Measurements from ENCODE around the gene CRYBB3. TPM values are rescaled to one million over a fixed set of nuclear protein-coding genes. Genes with fewer than 3 reads are reported as not detected.

CRYBB3 gene
- total and polyA plus RNA-seq, 2 of the 13 experiments (the other 11 are each of a cell fraction or from before 2014, with no cell fraction given), result 0.18 to 0.28 TPM

DNA sequence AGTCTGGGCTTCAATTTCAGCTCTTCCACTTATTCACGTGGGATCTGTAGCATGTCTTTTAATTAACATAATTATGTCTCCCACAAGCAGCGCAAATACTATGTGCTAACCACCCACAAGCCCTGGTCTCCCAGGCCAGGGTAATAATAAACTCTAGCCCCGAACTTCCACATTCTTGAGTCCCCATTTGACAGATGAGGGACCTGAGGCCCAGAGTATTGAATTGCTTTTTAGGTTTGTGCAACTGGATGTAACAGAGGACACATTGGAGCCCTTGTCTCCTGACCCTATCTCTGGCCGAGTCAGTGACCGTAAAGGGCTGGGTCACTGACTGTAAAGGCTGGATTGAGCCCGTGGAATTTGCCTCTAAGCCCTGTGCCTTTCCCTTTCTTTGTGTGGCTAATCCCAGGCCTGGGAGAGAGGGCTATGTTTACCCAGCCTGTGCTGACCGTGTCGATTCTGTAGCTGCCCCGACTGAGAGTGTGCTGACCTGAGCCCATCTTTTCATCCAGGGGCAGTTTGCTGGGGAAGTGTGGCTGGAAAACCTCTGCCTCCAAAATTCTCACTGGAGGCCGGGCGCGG is 23.7 kb downstream of the CRYBB3 start:
- WGBS (ENCODE audit: low lambda C conversion rate), result 15% methylated on average over 4 of the region's 12 CpGs
- no TSS peak for BruUV-seq (replicated peaks)
- TF ChIP-seq, protein P1, sequence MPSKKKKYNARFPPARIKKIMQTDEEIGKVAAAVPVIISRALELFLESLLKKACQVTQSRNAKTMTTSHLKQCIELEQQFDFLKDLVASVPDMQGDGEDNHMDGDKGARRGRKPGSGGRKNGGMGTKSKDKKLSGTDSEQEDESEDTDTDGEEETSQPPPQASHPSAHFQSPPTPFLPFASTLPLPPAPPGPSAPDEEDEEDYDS (CRISPR knock-in tag; IDR thresholded peaks at IDR 0.05), result no peak
- TF ChIP-seq MATR3 (CRISPR knock-in tag; IDR thresholded peaks at IDR 0.05) (no peak), ZBTB8A (CRISPR knock-in tag; IDR thresholded peaks at IDR 0.05; ENCODE audit: borderline replicate concordance, low read depth) (no peak), FOXA1 (IDR thresholded peaks at IDR 0.05) (no peak), FOXA1 (CRISPR knock-in tag; IDR thresholded peaks at IDR 0.05) (peak; percentile 66), ZSCAN21 (CRISPR knock-in tag; IDR thresholded peaks at IDR 0.05; ENCODE audit: borderline replicate concordance) (no peak), FOSL2 (CRISPR knock-in tag; IDR thresholded peaks at IDR 0.05) (no peak), SIX1 (CRISPR knock-in tag; IDR thresholded peaks at IDR 0.05; ENCODE audit: borderline replicate concordance) (no peak), ZNF737 (CRISPR knock-in tag; IDR thresholded peaks at IDR 0.05; ENCODE audit: borderline replicate concordance) (no peak), CC2D1A (CRISPR knock-in tag; IDR thresholded peaks at IDR 0.05) (no peak), XBP1 (CRISPR knock-in tag; IDR thresholded peaks at IDR 0.05) (no peak), NR2F2 (IDR thresholded peaks at IDR 0.05; ENCODE audit: borderline replicate concordance, low read depth) (no peak), ZBTB21 (CRISPR knock-in tag; IDR thresholded peaks at IDR 0.05) (no peak), ZNF224 (CRISPR knock-in tag; IDR thresholded peaks at IDR 0.05) (no peak), GATAD1 (CRISPR knock-in tag; IDR thresholded peaks at IDR 0.05) (no peak), TEAD3 (CRISPR knock-in tag; optimal IDR thresholded peaks at IDR 0.05; ENCODE audit: borderline replicate concordance) (peak; percentile 26)
- TF ChIP-seq, protein P2, sequence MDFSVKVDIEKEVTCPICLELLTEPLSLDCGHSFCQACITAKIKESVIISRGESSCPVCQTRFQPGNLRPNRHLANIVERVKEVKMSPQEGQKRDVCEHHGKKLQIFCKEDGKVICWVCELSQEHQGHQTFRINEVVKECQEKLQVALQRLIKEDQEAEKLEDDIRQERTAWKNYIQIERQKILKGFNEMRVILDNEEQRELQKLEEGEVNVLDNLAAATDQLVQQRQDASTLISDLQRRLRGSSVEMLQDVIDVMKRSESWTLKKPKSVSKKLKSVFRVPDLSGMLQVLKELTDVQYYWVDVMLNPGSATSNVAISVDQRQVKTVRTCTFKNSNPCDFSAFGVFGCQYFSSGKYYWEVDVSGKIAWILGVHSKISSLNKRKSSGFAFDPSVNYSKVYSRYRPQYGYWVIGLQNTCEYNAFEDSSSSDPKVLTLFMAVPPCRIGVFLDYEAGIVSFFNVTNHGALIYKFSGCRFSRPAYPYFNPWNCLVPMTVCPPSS (IDR thresholded peaks at IDR 0.05), result no peak
- TF ChIP-seq, protein P3, sequence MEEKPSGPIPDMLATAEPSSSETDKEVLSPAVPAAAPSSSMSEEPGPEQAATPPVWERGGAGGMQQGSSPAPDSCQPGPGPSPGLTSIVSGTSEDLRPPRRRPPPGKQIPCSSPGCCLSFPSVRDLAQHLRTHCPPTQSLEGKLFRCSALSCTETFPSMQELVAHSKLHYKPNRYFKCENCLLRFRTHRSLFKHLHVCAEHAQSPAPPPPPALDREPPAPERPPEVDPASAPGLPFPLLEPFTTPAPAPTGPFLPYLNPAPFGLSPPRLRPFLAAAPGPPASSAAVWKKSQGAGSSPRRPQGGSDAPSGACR (CRISPR knock-in tag; IDR thresholded peaks at IDR 0.05), result no peak
- TF ChIP-seq, protein P4, sequence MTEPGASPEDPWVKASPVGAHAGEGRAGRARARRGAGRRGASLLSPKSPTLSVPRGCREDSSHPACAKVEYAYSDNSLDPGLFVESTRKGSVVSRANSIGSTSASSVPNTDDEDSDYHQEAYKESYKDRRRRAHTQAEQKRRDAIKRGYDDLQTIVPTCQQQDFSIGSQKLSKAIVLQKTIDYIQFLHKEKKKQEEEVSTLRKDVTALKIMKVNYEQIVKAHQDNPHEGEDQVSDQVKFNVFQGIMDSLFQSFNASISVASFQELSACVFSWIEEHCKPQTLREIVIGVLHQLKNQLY (CRISPR knock-in tag; IDR thresholded peaks at IDR 0.05), result no peak
- TF ChIP-seq, protein P5, sequence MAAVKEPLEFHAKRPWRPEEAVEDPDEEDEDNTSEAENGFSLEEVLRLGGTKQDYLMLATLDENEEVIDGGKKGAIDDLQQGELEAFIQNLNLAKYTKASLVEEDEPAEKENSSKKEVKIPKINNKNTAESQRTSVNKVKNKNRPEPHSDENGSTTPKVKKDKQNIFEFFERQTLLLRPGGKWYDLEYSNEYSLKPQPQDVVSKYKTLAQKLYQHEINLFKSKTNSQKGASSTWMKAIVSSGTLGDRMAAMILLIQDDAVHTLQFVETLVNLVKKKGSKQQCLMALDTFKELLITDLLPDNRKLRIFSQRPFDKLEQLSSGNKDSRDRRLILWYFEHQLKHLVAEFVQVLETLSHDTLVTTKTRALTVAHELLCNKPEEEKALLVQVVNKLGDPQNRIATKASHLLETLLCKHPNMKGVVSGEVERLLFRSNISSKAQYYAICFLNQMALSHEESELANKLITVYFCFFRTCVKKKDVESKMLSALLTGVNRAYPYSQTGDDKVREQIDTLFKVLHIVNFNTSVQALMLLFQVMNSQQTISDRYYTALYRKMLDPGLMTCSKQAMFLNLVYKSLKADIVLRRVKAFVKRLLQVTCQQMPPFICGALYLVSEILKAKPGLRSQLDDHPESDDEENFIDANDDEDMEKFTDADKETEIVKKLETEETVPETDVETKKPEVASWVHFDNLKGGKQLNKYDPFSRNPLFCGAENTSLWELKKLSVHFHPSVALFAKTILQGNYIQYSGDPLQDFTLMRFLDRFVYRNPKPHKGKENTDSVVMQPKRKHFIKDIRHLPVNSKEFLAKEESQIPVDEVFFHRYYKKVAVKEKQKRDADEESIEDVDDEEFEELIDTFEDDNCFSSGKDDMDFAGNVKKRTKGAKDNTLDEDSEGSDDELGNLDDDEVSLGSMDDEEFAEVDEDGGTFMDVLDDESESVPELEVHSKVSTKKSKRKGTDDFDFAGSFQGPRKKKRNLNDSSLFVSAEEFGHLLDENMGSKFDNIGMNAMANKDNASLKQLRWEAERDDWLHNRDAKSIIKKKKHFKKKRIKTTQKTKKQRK (IDR thresholded peaks at IDR 0.05; ENCODE audit: low read length), result no peak

More for the DNA sequence above, 23.7 kb downstream of the CRYBB3 start:
- Histone ChIP-seq H3K9me3 (ENCODE audit: low read length) (no peaks in the 10 kb centered on the region), H3K79me2 (ENCODE audit: insufficient read depth, low read length) (no peaks in the 10 kb centered on the region), H2AFZ (ENCODE audit: low read length) (no peak overlapping the region), H3K9ac (ENCODE audit: insufficient read depth, low read depth, low read length) (no peak overlapping the region), H4K20me1 (ENCODE audit: insufficient read depth, low read length) (no peaks in the 10 kb centered on the region), H3K4me3 (replicated peaks in 1 of 3; ENCODE audit: insufficient read depth in 1 of 3, low read depth in 2 of 3, low read length in 3 of 3) (no peak overlapping the region), H3K4me2 (ENCODE audit: low read depth, low read length) (peak overlapping the region; percentile 34; the same call in 1 of the 2 replicates), H3K27me3 (ENCODE audit: control insufficient read depth in 1 of 2, insufficient read depth in 2 of 2, low read length in 2 of 2) (peaks cover 1 to 51% of the 10 kb centered on the region in 2 experiments; a peak in 3 of 5 replicates), H3K4me1 (ENCODE audit: insufficient read depth, low read length) (no peaks in the 10 kb centered on the region), H3K27ac (ENCODE audit: extremely low read length, insufficient read depth, low read length) (no peak overlapping the region), H3K36me3 (replicated peaks in 1 of 2; ENCODE audit: control insufficient read depth in 1 of 2, insufficient read depth in 2 of 2, low read length in 2 of 2) (no peaks in the 10 kb centered on the region)
- ChIA-PET POLR2A (no interaction called here), CTCF (ENCODE audit: low intra/inter-chr PET ratio, low total read pairs) (no interaction called here)
- in situ Hi-C loops (cut with HindIII; ENCODE audit: extremely low pct_ligation_motif_present, low pct_unique_long_range_greater_than_20kb) (no loop called here), intact Hi-C loops (cut with micrococcal nuclease; ENCODE audit: unreplicated experiment) (no loop called here)
- peak; percentile 16 for DNase-seq (ENCODE audit: low spot score)
- peak; percentile 88 for ATAC-seq
- no peak for FAIRE-seq

Data from HepG2 (cell line).